Endothelial cell of umbilical vein (primary cell): Measurements from ENCODE around the gene PCDHGA5.

ENCODE experiments used
- EZH2 ChIP-seq: IDR thresholded peaks from 2 replicates; pipeline ENCODE4 v1.6.1; 2012; ENCODE audit warnings: borderline replicate concordance, low read depth, mild to moderate bottlenecking, moderate library complexity, low read length, inconsistent platforms; ENCODE audit not compliant: severe bottlenecking
- FOS ChIP-seq: IDR thresholded peaks from 2 replicates; pipeline ENCODE4 v1.6.1; 2011; ENCODE audit warnings: mild to moderate bottlenecking, low read length, moderate library complexity, borderline replicate concordance; ENCODE audit not compliant: insufficient read depth
- GATA2 ChIP-seq: IDR thresholded peaks from 2 replicates; pipeline ENCODE4 v1.7.0; 2011; ENCODE audit warnings: low read depth, mild to moderate bottlenecking, moderate library complexity, mixed read lengths, low read length; ENCODE audit not compliant: insufficient read length, insufficient read depth
- MYC ChIP-seq: IDR thresholded peaks from one replicate; pipeline ENCODE4 v1.6.1; 2011; ENCODE audit warnings: mild to moderate bottlenecking, low read depth, low read length
- POLR2A ChIP-seq: IDR thresholded peaks from 2 replicates; pipeline ENCODE4 v1.6.1; 2012; ENCODE audit warnings: low read depth, mild to moderate bottlenecking, control low read depth, low read length
- POLR2AphosphoS5 ChIP-seq: IDR thresholded peaks from 2 replicates; pipeline ENCODE4 v1.6.1; 2012; ENCODE audit warnings: low read depth, mild to moderate bottlenecking, control low read depth, low read length, moderate library complexity; ENCODE audit not compliant: insufficient read depth
- TF ChIP-seq, protein P1 (sequence below), 2 donors: IDR thresholded peaks; 1 replicate in 1 of 2; 2 replicates in 1 of 2; pipeline ENCODE4 v1.5.1; 2011; ENCODE audit warnings: low read length in 2 of 2, mild to moderate bottlenecking in 2 of 2, moderate library complexity in 2 of 2, control low read depth in 1 of 2, inconsistent platforms in 1 of 2, low read depth in 1 of 2; ENCODE audit not compliant: insufficient read depth in 1 of 2; ENCODE audit errors: extremely low read depth in 1 of 2
- TF ChIP-seq, protein P2 (sequence below): IDR thresholded peaks from 2 replicates; pipeline ENCODE4 v1.6.1; 2011; ENCODE audit not compliant: insufficient read depth, insufficient read length

DNA sequence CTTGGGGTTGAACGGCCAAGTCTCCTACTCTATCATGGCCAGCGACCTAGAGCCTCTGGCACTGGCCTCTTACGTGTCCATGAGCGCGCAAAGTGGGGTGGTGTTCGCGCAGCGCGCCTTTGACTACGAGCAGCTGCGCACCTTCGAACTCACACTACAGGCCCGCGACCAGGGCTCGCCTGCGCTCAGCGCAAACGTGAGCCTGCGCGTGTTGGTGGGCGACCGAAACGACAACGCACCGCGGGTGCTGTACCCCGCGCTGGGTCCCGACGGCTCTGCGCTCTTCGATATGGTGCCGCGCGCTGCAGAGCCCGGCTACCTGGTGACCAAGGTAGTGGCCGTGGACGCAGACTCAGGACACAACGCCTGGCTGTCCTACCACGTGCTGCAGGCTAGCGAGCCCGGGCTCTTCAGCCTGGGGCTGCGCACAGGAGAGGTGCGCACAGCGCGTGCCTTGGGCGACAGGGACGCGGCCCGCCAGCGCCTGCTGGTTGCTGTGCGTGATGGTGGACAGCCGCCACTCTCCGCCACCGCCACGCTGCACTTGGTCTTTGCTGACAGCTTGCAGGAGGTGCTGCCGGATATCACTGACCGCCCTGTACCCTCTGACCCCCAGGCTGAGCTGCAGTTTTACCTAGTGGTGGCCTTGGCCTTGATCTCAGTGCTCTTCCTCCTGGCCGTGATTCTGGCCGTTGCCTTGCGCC is 35.7 kb downstream of the PCDHGA5 start:
- TF ChIP-seq MYC: no peak
- TF ChIP-seq, protein P1, sequence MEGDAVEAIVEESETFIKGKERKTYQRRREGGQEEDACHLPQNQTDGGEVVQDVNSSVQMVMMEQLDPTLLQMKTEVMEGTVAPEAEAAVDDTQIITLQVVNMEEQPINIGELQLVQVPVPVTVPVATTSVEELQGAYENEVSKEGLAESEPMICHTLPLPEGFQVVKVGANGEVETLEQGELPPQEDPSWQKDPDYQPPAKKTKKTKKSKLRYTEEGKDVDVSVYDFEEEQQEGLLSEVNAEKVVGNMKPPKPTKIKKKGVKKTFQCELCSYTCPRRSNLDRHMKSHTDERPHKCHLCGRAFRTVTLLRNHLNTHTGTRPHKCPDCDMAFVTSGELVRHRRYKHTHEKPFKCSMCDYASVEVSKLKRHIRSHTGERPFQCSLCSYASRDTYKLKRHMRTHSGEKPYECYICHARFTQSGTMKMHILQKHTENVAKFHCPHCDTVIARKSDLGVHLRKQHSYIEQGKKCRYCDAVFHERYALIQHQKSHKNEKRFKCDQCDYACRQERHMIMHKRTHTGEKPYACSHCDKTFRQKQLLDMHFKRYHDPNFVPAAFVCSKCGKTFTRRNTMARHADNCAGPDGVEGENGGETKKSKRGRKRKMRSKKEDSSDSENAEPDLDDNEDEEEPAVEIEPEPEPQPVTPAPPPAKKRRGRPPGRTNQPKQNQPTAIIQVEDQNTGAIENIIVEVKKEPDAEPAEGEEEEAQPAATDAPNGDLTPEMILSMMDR (IDR thresholded peaks at IDR 0.05; ENCODE audit: extremely low read depth in 1 of 2, insufficient read depth in 1 of 2, low read depth in 1 of 2, low read length in 2 of 2): no peak
- no peak for TF ChIP-seq POLR2AphosphoS5
- no peak for TF ChIP-seq FOS
- TF ChIP-seq GATA2: no peak
- TF ChIP-seq POLR2A: no peak
- TF ChIP-seq, protein P2, sequence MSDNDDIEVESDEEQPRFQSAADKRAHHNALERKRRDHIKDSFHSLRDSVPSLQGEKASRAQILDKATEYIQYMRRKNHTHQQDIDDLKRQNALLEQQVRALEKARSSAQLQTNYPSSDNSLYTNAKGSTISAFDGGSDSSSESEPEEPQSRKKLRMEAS: no peak
- peak; percentile 41 for TF ChIP-seq EZH2
